Measurements from ENCODE around the gene COX7A2. TPM values are rescaled to one million over a fixed set of nuclear protein-coding genes. Genes with fewer than 3 reads are reported as not detected.

The COX7A2 gene
- total RNA-seq, 2 experiments from 2014 or later = 358 to 367 TPM

DNA sequence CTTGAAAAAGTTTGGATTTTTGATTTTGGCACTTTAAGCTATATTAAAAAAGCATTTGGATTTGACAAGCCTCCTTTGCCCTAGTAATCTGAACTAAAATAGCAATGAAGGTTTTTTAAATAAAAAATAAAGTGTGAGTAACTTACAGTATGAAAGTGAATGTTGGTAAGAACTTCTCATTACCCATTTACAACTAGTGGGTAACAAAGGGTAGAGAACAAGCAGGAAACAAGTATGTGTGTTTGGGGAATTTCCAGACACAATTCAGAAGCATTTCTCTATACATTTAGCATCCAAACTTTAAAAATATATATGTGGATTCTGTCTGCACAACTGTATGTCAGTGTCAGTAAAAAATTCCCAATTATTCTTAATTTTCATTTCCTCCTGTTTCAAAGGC lies 38.1 kb upstream of the COX7A2 start:
- no peak overlapping the region for H3K27ac Mint-ChIP-seq
- H3K4me3 Mint-ChIP-seq = peak overlapping the region; percentile 57
- peaks cover 11% of the 10 kb centered on the region for H3K36me3 Mint-ChIP-seq
- no peak for DNase-seq
- POLR2A ChIA-PET = no interaction called here
- ATAC-seq (ENCODE audit: low read depth) = no peak
- H3K9me3 Mint-ChIP-seq = no peaks in the 10 kb centered on the region
- H3K27me3 Mint-ChIP-seq = no peaks in the 10 kb centered on the region
- H3K4me1 Mint-ChIP-seq = peaks cover 35% of the 10 kb centered on the region

DNA sequence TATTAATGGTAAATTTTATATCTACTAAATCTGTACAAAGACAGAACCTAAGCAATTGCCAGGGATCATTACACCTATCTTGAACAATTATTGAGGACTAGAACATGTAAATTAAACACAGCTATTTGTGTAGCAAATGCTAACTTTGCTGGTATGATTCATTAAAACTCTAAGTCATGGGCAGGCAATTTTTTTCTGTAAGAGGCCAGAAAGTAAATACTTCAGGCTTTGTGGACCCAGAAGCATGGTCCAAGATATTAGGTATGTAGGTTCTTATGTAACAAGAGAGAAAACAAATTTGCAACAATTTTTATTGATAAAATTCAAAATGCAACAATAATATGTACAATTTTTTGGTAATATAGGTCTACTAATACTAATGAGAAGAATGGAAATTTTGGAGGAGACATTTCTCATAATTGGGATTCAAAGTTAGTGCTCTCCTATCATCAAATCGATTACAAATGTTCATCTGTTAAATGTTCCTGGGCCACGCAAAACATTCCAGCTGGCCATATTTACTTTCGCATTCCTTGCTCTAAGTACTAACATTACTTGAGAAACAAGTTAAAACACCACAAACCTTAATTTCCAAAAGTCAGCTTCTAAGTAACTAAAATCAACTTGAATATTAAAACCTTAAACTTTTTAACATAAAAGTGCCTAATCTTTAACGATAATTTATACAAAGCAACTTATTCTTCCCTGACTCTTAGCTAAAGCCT lies 36.7 kb upstream of the COX7A2 start:
- POLR2A ChIA-PET = no interaction called here
- ATAC-seq (ENCODE audit: low read depth) (no peak), DNase-seq (no peak)
- Mint-ChIP-seq H3K9me3 (no peaks in the 10 kb centered on the region), H3K4me3 (peak overlapping the region; percentile 1), H3K4me1 (peaks cover 33% of the 10 kb centered on the region), H3K36me3 (peaks cover 18% of the 10 kb centered on the region), H3K27me3 (no peaks in the 10 kb centered on the region), H3K27ac (no peak overlapping the region)

- Mint-ChIP-seq H3K36me3 (peaks cover 22% of the 10 kb centered on the region), H3K4me1 (peaks cover 37% of the 10 kb centered on the region), H3K4me3 (no peak overlapping the region), H3K27ac (no peak overlapping the region), H3K9me3 (peaks cover 2% of the 10 kb centered on the region), H3K27me3 (no peaks in the 10 kb centered on the region)
- ATAC-seq (ENCODE audit: low read depth) = no peak
- POLR2A ChIA-PET = no interaction called here
- no peak for DNase-seq
These were observed 35.8 kb upstream of the COX7A2 start for GRCh38 chr6:75279418-75279817.

DNA sequence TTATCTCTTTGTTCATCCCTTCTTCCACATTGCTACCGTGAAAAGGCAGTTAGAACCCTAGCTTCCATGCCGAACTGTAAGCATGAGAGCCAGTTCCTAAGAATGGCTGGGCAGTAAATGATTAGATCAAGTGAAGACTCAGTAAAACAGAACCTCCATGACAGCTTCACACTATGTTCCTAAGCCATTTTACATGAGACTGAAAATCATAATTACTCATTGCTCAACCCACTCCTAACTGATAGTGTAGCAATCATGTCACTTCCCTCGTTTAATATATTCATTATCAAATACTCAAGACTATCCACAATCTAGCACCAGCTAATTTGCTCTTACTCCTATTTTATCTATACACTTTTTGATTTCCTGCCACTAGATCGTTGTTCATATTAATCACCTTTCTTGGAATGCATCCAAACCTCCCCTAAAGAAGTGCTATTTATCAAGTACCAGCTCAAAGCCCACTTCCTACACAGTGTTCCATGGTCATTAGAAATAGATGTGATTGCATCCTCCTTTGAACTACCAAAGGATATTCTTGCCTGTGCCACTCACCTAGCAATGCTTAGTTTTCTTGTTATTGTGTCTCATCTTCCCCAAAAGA lies 35.0 kb upstream of the COX7A2 start:
- no peak for DNase-seq
- no peak for ATAC-seq (ENCODE audit: low read depth)
- POLR2A ChIA-PET = no interaction called here
- Mint-ChIP-seq H3K27me3 (no peaks in the 10 kb centered on the region), H3K9me3 (peaks cover 4% of the 10 kb centered on the region), H3K4me1 (peaks cover 39% of the 10 kb centered on the region), H3K36me3 (peaks cover 30% of the 10 kb centered on the region), H3K4me3 (no peak overlapping the region), H3K27ac (no peak overlapping the region)

DNA sequence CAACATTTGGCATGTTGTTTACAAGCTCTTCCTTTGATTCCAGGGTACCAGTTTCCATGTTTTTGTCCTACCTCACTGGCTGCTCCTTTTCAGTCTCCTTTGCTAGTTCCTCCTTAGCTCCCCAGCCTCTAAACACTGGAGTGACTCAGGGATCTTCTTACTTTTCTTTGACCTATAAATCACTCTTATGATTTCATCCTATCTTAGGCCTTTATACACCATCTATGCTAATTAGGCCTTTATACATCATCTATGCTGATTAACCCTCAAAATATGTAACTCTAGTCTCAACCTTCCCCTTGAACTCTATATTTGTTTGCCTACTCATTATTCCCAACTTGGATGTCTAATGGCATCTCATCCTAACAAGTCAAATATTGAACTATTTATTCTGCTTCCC lies 31.5 kb upstream of the COX7A2 start:
- ATAC-seq (ENCODE audit: low read depth) (no peak), DNase-seq (no peak)
- Mint-ChIP-seq H3K4me1 (peaks cover 25% of the 10 kb centered on the region), H3K27ac (peak overlapping the region; percentile 2), H3K9me3 (peaks cover 4% of the 10 kb centered on the region), H3K36me3 (peaks cover 56% of the 10 kb centered on the region), H3K4me3 (no peak overlapping the region), H3K27me3 (no peaks in the 10 kb centered on the region)
- POLR2A ChIA-PET = no interaction called here

DNA sequence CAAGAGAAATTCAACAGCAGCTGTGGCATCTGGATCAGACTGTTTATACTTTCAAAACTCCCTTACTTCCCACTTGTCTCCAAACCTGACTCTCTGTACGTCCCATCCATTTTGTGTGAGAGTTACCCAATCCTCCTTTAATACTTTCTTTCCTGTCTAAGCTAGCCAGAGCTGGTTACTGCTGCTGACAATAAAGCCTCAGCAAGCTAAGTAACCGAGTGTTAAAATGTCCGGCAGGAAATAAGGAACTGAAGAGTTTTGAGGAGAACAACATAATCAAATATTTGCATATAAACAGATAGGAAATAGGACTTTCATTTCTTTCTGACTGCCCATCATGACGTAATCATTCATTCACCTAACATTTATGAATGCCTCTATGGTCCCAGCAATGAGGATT lies 29.4 kb upstream of the COX7A2 start:
- DNase-seq = no peak
- POLR2A ChIA-PET = interaction anchor here (2.0 kb wide), 1 partner anchor 11 kb away, joined by 7 read pairs; no protein-coding TSS in a partner anchor
- ATAC-seq (ENCODE audit: low read depth) = no peak
- peaks cover 4% of the 10 kb centered on the region for H3K9me3 Mint-ChIP-seq
- H3K27ac Mint-ChIP-seq = no peak overlapping the region
- H3K36me3 Mint-ChIP-seq = peaks cover 52% of the 10 kb centered on the region
- H3K4me1 Mint-ChIP-seq = peaks cover 13% of the 10 kb centered on the region
- no peaks in the 10 kb centered on the region for H3K27me3 Mint-ChIP-seq
- H3K4me3 Mint-ChIP-seq = no peak overlapping the region

DNA sequence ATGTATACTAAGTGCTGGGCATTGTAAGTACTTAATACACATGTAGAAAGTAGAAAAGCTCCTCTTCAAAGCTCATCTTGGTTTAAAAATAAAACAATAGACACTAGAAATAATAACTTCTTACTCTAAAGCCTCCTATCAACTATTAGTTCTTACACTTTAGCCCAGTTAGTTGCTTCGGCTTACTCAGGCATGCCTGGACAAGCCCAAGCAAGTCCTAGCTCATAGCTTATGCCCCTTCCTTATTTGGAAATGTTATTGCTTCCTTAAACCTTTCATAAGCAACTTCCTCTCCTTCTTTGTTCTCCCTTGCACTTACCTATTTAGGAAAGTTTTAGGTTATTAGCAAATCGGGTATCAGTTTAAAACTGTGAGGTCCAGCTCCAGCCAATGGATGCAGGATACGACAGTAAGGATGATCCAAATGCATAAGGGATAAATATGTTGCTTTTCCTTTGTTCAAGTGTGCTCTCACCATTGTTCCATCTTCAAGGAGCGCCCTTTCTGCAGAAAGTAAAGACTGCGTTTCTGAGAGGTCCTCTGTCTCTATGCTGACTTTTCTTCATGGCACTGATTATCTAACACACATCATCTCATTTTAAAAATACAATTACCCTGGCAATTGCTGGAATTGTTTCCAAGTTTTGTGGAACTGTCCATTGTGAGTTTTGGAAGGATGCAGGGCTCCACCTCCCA lies 28.7 kb upstream of the COX7A2 start:
- ATAC-seq (ENCODE audit: low read depth) = no peak
- H3K27me3 Mint-ChIP-seq = no peaks in the 10 kb centered on the region
- POLR2A ChIA-PET = interaction anchor here (2.0 kb wide), 1 partner anchor 11 kb away, joined by 7 read pairs; no protein-coding TSS in a partner anchor
- no peak overlapping the region for H3K27ac Mint-ChIP-seq
- H3K4me3 Mint-ChIP-seq = no peak overlapping the region
- peaks cover 52% of the 10 kb centered on the region for H3K36me3 Mint-ChIP-seq
- peaks cover 4% of the 10 kb centered on the region for H3K9me3 Mint-ChIP-seq
- peaks cover 16% of the 10 kb centered on the region for H3K4me1 Mint-ChIP-seq
- DNase-seq = no peak

DNA sequence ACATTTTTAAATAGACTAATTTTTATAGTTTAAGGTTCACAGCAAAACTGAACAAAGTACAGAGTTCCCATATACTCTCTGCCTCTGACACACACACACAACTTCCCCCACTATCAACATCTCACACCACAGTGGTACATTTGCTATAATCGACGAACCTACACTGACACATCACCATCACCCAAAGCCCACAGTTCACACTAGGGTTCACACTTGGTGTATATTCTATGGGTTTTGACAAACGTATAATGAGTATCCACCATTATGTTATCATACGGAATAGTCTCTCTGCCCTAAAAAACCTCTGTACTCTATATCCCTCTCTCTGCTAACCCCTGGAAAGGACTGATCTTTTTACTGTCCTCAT lies 25.4 kb upstream of the COX7A2 start:
- Mint-ChIP-seq H3K27me3 (no peaks in the 10 kb centered on the region), H3K9me3 (peaks cover 2% of the 10 kb centered on the region), H3K27ac (no peak overlapping the region), H3K36me3 (peaks cover 32% of the 10 kb centered on the region), H3K4me3 (no peak overlapping the region), H3K4me1 (peaks cover 9% of the 10 kb centered on the region)
- ATAC-seq (ENCODE audit: low read depth) (no peak), DNase-seq (no peak)
- POLR2A ChIA-PET = no interaction called here

- H3K27me3 Mint-ChIP-seq = no peaks in the 10 kb centered on the region
- POLR2A ChIA-PET = no interaction called here
- peaks cover 7% of the 10 kb centered on the region for H3K4me1 Mint-ChIP-seq
- no peaks in the 10 kb centered on the region for H3K9me3 Mint-ChIP-seq
- H3K36me3 Mint-ChIP-seq = peaks cover 29% of the 10 kb centered on the region
- no peak overlapping the region for H3K4me3 Mint-ChIP-seq
- DNase-seq (no peak), ATAC-seq (ENCODE audit: low read depth) (no peak)
- no peak overlapping the region for H3K27ac Mint-ChIP-seq
These were observed 24.8 kb upstream of the COX7A2 start for GRCh38 chr6:75268121-75268987.

DNA sequence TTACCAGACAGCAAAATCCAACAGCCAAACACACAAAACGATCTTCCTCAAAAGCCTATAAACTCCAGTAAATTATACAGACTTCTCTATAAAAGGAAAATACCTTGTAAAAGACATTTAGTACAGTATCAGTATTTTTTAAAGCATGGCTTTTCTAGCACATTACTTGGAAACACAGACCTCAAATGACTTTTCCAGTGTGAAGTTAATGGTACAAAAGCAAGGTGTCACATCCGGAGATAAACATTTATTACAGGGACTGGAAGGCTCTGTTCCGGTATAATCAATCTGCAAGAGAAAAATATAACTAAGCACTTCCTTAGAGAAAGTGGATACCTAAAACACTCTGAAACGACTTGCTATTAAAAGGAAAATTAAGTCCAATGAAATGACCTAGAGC lies 23.9 kb upstream of the COX7A2 start:
- Mint-ChIP-seq H3K27ac (no peak overlapping the region), H3K9me3 (no peaks in the 10 kb centered on the region), H3K36me3 (peaks cover 21% of the 10 kb centered on the region), H3K4me3 (no peak overlapping the region), H3K27me3 (no peaks in the 10 kb centered on the region), H3K4me1 (peaks cover 7% of the 10 kb centered on the region)
- DNase-seq (no peak), ATAC-seq (ENCODE audit: low read depth) (no peak)
- POLR2A ChIA-PET = no interaction called here

DNA sequence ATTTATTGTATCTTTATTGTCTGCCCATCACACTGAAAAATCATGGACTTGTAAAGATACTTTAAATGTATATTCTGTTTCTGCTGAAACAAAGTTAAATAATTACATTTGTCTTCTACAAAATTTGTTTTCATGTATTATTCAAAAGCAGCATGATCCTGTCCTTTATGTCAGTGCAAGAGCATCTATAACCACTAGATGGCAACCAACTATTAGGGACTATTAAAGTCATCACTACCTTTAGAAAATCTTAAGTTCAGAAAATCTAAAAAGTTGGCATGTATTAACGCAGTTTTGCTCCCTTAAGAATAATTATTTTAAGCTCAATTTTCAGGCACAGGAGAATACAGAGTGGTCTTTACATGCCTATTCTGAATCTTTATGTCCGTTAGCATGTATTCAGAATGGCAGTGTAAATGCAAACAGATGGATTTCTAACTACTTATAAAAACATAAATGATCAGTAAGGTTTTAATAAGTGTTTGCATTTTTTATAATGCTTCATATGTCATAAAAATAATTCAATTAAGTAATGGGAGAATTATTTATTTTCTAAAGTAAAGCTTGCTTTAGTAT lies 23.2 kb upstream of the COX7A2 start:
- ATAC-seq (ENCODE audit: low read depth) = peak; percentile 66

GRCh38 chr6:75263401-75263750 lies 19.8 kb upstream of the COX7A2 start:
- Mint-ChIP-seq H3K27ac (no peak overlapping the region), H3K9me3 (no peaks in the 10 kb centered on the region), H3K4me3 (no peak overlapping the region), H3K36me3 (peaks cover 4% of the 10 kb centered on the region), H3K4me1 (peaks cover 3% of the 10 kb centered on the region), H3K27me3 (no peaks in the 10 kb centered on the region)
- DNase-seq (no peak), ATAC-seq (ENCODE audit: low read depth) (no peak)
- POLR2A ChIA-PET = no interaction called here

More for the DNA sequence above, 23.2 kb upstream of the COX7A2 start:
- H3K4me1 Mint-ChIP-seq = peaks cover 7% of the 10 kb centered on the region
- H3K36me3 Mint-ChIP-seq = peaks cover 16% of the 10 kb centered on the region
- no peaks in the 10 kb centered on the region for H3K27me3 Mint-ChIP-seq
- no peak for DNase-seq
- no peak overlapping the region for H3K4me3 Mint-ChIP-seq
- no peaks in the 10 kb centered on the region for H3K9me3 Mint-ChIP-seq
- POLR2A ChIA-PET = no interaction called here
- no peak overlapping the region for H3K27ac Mint-ChIP-seq

DNA sequence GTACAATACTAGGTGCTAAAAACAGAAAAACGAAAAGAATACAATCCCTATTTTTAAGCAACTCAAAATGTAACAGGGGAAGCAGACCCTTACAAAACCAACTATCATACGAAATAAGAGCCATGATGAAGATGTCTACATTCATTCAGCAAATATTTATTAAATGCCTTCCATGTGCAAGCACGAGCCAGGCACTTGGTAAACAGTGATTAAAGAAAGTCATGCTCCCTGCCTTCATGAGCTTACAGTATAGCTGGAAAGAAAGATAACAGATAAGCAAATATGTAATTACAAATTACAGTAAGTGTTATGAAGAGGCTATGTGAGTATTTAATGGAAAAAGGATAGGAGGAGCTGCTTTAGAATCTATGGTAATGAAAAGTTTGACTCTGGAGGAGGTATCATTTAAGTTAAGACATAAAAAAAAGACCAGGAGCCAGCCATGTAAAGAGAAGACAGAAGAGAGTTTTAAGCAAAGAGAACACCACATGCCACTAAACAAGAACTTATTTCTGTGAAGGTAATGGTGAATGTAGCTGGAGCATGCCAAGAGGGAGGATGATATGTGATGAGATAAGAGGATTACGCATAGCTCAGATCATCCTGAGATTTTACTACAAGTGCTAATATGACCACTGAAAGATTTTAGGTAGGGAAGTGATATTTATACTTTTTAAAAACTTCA lies 19.3 kb upstream of the COX7A2 start:
- no peaks in the 10 kb centered on the region for H3K27me3 Mint-ChIP-seq
- DNase-seq (no peak), ATAC-seq (ENCODE audit: low read depth) (no peak)
- H3K36me3 Mint-ChIP-seq = peaks cover 4% of the 10 kb centered on the region
- H3K27ac Mint-ChIP-seq = peak overlapping the region; percentile 22
- POLR2A ChIA-PET = no interaction called here
- no peaks in the 10 kb centered on the region for H3K9me3 Mint-ChIP-seq
- H3K4me1 Mint-ChIP-seq = peaks cover 3% of the 10 kb centered on the region
- H3K4me3 Mint-ChIP-seq = no peak overlapping the region
